ENCODE measurements around the gene GRB14. TPM values are rescaled to one million over a fixed set of nuclear protein-coding genes. Genes with fewer than 3 reads are reported as not detected.

Gene GRB14
- total RNA-seq, 1 donor from 2014 or later = 1.1 TPM

- Mint-ChIP-seq H3K4me1 (ENCODE audit: low read depth) (peaks cover 10% of the 10 kb centered on the region), H3K9me3 (ENCODE audit: low read depth) (no peaks in the 10 kb centered on the region), H3K27ac (ENCODE audit: unreplicated experiment) (peak overlapping the region; percentile 23), H3K36me3 (ENCODE audit: low read depth) (no peaks in the 10 kb centered on the region), H3K4me3 (ENCODE audit: unreplicated experiment) (peak overlapping the region; percentile 5), H3K27me3 (ENCODE audit: low read depth) (no peaks in the 10 kb centered on the region)
- DNase-seq (ENCODE audit: low spot score) = no peak
- TF ChIP-seq, protein P1, sequence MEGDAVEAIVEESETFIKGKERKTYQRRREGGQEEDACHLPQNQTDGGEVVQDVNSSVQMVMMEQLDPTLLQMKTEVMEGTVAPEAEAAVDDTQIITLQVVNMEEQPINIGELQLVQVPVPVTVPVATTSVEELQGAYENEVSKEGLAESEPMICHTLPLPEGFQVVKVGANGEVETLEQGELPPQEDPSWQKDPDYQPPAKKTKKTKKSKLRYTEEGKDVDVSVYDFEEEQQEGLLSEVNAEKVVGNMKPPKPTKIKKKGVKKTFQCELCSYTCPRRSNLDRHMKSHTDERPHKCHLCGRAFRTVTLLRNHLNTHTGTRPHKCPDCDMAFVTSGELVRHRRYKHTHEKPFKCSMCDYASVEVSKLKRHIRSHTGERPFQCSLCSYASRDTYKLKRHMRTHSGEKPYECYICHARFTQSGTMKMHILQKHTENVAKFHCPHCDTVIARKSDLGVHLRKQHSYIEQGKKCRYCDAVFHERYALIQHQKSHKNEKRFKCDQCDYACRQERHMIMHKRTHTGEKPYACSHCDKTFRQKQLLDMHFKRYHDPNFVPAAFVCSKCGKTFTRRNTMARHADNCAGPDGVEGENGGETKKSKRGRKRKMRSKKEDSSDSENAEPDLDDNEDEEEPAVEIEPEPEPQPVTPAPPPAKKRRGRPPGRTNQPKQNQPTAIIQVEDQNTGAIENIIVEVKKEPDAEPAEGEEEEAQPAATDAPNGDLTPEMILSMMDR (IDR thresholded peaks at IDR 0.05) = no peak
Observed at GRCh38 chr2:164535280-164536025, 85.8 kb downstream of the GRB14 start.

- Mint-ChIP-seq H3K9me3 (ENCODE audit: low read depth) (no peaks in the 10 kb centered on the region), H3K4me1 (ENCODE audit: low read depth) (peaks cover 3% of the 10 kb centered on the region), H3K27ac (ENCODE audit: unreplicated experiment) (no peak overlapping the region)
Observed at GRCh38 chr2:164530464-164530863, 90.8 kb downstream of the GRB14 start.

GRCh38 chr2:164523726-164524125 is 97.6 kb downstream of the GRB14 start:
- TF ChIP-seq, protein P1 (IDR thresholded peaks at IDR 0.05) = no peak
- Mint-ChIP-seq H3K27me3 (ENCODE audit: low read depth) (no peaks in the 10 kb centered on the region), H3K4me3 (ENCODE audit: unreplicated experiment) (no peak overlapping the region), H3K27ac (ENCODE audit: unreplicated experiment) (no peak overlapping the region), H3K36me3 (ENCODE audit: low read depth) (peaks cover 15% of the 10 kb centered on the region), H3K9me3 (ENCODE audit: low read depth) (peaks cover 28% of the 10 kb centered on the region), H3K4me1 (ENCODE audit: low read depth) (peaks cover 6% of the 10 kb centered on the region)
- DNase-seq (ENCODE audit: low spot score) = no peak

More at GRCh38 chr2:164530464-164530863, 90.8 kb downstream of the GRB14 start:
- H3K36me3 Mint-ChIP-seq (ENCODE audit: low read depth) = no peaks in the 10 kb centered on the region
- DNase-seq (ENCODE audit: low spot score) = no peak
- H3K4me3 Mint-ChIP-seq (ENCODE audit: unreplicated experiment) = no peak overlapping the region
- TF ChIP-seq, protein P1 (IDR thresholded peaks at IDR 0.05) = no peak
- H3K27me3 Mint-ChIP-seq (ENCODE audit: low read depth) = no peaks in the 10 kb centered on the region

DNA sequence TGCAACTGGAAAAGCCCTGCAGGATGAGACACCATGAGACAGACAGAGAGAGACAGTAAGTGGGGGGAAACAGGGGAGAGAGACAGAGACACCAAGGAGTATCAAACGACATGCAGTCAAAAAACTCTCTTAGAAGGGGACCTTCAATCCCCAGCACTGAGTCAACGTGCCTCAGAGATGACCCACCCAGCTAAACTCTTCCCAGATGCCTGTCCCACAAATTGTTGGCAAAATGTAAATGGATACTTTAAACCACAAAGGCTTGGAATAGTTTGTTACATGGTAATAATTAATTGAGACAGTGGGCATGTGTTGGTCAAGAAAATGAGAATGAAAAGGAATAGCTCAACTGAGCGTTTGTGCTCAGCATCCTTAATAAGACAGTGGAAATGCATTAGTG is 98.3 kb downstream of the GRB14 start:
- no peak for DNase-seq (ENCODE audit: low spot score)
- no peaks in the 10 kb centered on the region for H3K27me3 Mint-ChIP-seq (ENCODE audit: low read depth)
- no peak overlapping the region for H3K4me3 Mint-ChIP-seq (ENCODE audit: unreplicated experiment)
- peaks cover 36% of the 10 kb centered on the region for H3K9me3 Mint-ChIP-seq (ENCODE audit: low read depth)
- H3K27ac Mint-ChIP-seq (ENCODE audit: unreplicated experiment) = no peak overlapping the region
- H3K4me1 Mint-ChIP-seq (ENCODE audit: low read depth) = peaks cover 6% of the 10 kb centered on the region
- H3K36me3 Mint-ChIP-seq (ENCODE audit: low read depth) = peaks cover 20% of the 10 kb centered on the region
- TF ChIP-seq, protein P1 (IDR thresholded peaks at IDR 0.05) = no peak

DNA sequence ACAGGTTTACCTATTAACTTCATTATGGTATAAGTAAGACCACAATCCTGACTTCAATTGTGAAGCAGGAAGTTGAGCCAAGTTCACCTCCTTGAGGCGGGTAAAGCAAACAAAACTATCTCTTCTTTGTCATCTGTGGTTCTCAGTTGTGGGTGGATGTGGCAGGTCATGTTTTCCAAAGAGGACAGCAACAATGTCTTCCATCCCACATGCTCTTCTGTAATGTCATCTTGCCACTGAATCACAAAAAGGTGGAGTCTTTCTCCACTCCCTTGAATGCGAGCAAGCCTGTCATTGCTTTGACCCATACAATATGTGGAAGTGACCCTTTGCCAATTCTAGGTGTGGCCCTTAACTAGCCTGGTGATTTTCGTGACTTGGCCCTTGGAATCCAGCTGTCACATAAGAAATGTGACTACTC is 98.7 kb downstream of the GRB14 start:
- H3K4me3 Mint-ChIP-seq (ENCODE audit: unreplicated experiment) = no peak overlapping the region
- H3K9me3 Mint-ChIP-seq (ENCODE audit: low read depth) = peaks cover 40% of the 10 kb centered on the region
- TF ChIP-seq, protein P1 (IDR thresholded peaks at IDR 0.05) = no peak
- no peaks in the 10 kb centered on the region for H3K27me3 Mint-ChIP-seq (ENCODE audit: low read depth)
- peaks cover 22% of the 10 kb centered on the region for H3K36me3 Mint-ChIP-seq (ENCODE audit: low read depth)
- peaks cover 6% of the 10 kb centered on the region for H3K4me1 Mint-ChIP-seq (ENCODE audit: low read depth)
- no peak for DNase-seq (ENCODE audit: low spot score)
- H3K27ac Mint-ChIP-seq (ENCODE audit: unreplicated experiment) = no peak overlapping the region

Data from chondrocyte (in vitro differentiated cells).